HG02840 (cell line): ENCODE results near the gene MET.
"Not testable (repeated sequence)": the region's sequence is repeated elsewhere in the genome, so short reads cannot be mapped to it uniquely, and the experiment has no call there.

Source experiments
- ATAC-seq: cut with Tn5 transposase; IDR thresholded peaks from one replicate; pipeline ENCODE4 v1.9.1; 2021; ENCODE audit warnings: mild to moderate bottlenecking, moderate library complexity, moderate number of reproducible peaks; ENCODE audit not compliant: unreplicated experiment, low FRiP score

Gene MET

DNA sequence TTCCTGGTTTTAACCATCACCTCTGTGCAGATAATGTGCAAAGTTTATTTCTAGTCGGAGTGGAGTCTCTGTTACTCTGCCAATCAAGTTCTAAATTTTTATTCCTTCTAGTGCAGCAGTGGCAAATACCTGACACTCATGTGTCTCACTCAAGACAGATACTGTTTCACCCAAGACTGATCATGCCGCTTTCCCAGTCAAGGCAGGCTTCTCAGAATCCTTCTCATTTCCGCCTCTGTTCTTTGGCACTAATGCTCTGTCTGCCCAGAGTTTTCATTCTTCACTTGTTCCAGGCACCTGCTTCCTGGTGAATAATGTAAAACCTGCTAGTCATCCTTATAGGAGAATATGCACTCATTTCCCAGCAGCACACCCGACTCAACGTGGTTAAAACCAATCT, 24.7 kb downstream of the MET start:
- no peak for ATAC-seq

GRCh38 chr7:116697152-116697551, 25.2 kb downstream of the MET start:
- ATAC-seq = no peak

GRCh38 chr7:116697761-116698160, 25.8 kb downstream of the MET start:
- no peak for ATAC-seq

DNA sequence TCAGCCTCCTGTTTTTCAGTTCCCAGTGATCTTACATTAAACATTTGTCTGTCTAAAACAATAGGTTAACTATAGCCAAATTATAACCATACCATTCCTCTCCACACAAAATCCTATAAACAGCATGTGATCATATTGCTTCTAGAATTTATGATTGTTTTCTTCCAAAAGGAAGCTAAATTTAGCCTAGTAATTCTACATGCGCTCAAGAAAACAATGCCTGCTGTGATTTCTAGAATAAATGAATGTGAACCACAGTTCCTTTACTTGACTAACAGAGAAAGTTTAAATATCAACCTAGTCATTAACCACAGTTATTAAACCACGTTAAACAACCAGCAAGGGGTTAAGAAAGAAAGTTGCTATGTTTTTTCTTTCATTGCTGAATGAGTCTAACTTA, 26.4 kb downstream of the MET start:
- no peak for ATAC-seq

GRCh38 chr7:116698930-116699721, 27.1 kb downstream of the MET start:
- ATAC-seq = no peak

- no peak for ATAC-seq
These were observed 27.7 kb downstream of the MET start for GRCh38 chr7:116699722-116700120.

DNA sequence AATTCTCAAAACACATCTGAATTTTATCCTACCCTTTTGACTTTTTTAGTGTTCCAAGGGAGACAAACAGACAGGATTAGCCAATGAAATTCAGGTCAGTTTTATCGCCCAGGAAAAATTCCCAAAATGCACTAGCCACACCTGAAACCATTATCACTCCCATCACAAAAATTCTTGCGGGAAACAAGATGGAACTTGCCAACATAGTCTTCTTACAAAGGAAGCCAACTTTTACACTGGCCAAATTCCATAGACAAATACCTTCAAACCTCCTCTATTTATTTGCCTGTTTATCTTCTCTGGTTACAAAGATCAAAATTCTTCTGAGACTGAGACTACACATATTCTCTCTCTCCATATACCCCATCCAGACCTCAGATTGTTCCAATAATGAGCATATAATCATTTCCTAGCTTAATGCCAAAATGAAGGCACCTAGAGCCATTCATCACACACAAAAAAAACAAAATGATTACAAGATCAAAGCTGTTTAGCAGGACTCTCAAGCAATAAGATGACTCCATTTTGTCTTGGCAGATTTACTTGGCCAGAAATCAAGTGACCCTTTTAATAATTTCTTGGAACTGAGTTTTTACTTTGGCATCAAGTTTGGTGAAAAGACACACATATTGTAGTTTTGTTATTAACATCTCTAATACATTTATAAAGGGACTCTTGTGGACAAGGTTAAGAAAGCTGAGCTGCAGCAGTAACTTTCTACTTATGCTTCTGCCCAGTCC, 30.2 kb downstream of the MET start:
- ATAC-seq = no peak

DNA sequence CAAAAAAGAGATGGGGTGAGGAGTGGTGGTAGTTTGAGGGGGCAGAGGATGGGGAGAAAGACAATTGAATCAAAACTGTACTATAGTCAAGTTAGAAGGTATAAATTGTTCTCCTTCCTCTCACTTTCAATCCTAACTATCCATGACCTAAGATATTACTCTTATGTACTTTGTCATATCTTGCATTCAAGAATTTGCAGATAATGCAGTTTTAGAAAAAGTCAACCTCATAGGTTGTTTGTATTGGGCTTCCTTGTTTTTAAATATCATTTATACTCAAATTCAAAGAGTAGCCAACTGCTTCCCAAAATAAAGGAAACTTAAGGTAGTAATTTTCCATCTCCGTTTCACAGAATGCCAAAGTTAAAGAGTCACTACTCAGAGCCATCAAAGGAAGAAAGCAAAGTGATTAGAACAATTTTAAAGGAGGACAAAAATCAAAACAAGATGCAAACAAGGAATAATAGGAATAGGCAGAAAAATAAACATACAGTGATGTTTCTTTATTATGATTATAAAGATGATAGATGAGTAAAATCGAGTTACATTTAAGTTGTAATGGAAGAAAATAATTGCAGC, 32.7 kb downstream of the MET start:
- ATAC-seq = no peak

DNA sequence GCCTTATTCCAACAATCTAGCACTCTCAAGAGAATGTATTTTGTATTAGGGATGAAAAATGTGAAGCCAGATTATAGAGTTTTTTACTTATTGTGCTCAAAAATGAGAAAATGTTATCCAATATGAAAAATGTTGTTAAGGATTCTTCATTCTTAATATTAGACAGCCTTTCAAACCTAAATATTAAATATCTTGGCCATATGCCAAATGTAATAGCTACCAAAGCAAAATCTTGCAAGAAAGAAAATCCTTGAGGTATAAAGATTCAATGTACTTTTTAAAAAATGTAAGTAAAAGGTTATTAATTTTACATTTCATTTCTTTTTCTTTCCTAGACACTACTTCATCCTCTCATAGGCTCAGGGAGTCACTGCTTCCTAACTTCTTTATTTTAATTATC, 33.4 kb downstream of the MET start:
- no peak for ATAC-seq

- no peak for ATAC-seq
These were observed 34.7 kb downstream of the MET start for GRCh38 chr7:116706668-116707126.

DNA sequence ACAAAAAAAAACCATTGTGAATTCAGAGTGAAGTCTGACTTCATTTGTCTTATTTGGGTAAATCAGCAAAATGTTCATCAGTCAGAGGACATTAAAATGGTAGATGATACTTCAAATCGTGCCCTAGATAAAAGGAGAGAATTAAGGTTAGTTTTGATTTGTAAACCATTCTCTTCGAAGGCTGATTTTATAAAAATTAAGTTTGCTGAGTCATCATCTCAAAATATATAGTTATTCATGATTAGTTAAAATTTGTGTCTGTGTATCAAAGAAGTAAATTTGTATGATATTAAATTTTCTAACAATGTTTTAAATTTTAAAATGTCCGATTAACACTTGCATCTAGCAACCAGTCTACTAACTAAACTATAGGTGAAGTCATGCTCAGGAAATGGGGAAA, 35.3 kb downstream of the MET start:
- no peak for ATAC-seq

GRCh38 chr7:116708248-116708647, 36.3 kb downstream of the MET start:
- no peak for ATAC-seq

DNA sequence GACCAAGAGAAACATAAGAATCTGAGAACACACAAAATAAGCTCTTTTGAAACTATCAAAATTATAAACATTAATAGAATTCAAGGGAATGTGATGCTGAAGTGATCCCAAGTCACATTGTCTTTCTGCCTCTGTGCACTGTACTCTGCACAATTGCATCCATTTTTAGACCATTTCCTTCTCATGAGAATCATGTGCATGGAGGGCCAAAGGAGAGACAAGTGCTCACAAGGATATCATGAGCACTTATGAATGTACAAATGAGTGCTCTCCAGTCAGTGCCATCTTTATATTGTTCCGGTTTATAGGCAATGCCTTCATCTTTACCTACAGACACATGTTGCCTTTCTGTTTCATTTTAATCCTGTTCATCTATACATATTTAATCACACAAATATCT, 36.9 kb downstream of the MET start:
- ATAC-seq = no peak

- no peak for ATAC-seq
These were observed 37.3 kb downstream of the MET start for GRCh38 chr7:116709336-116709735.

DNA sequence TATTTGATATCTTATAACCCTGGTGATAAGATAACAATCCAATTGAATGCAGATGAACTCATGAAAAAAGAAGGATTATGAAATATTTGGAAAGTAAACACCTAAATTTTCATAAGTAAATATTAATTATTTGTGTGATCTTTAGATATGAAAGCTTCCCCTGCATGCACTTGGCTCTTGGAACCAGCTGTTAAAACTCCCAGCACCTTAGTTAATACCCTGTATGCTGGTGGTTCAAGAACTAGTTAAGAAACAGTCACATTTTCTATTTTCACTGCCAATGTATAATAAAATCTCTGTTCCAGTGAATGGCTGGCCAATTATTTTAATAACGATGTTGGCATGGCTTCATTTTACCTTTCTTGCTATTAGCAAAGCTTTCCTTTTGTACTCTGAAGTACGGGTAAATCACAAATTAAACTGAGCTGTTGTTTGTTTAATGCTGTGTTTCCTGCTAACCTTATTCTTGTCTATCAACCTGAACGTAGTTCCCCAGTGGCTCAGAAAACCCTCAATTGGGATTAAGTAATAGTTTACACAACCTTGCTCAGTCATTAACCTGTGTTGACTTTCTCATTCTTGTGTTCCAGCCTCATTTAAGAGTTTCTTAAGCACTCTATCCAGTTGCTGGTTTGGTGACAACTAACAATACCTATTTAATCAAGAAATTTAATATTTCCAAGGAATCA, 38.9 kb downstream of the MET start:
- no peak for ATAC-seq

- ATAC-seq = no peak
These were observed 39.8 kb downstream of the MET start for GRCh38 chr7:116711790-116712189.

GRCh38 chr7:116713500-116713899, 41.5 kb downstream of the MET start:
- no peak for ATAC-seq

DNA sequence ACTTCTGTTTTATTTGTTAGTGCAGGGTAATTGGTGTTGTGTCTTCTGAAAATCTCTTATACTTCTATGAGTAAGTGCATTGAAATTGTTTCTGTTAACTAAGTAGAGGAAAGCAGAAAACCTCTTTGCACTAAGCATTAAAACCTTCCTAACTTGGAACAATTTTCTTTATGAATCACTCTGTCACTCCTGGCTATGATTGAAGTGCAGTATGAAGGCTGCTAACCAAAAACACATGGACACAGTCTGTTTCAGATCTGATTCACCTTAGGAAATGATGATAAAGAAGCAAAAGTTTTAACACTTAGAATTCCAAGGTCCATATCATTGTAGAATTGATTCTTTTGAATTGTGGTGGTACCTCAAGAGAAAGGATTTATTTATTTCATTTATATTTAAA, 41.9 kb downstream of the MET start:
- no peak for ATAC-seq

DNA sequence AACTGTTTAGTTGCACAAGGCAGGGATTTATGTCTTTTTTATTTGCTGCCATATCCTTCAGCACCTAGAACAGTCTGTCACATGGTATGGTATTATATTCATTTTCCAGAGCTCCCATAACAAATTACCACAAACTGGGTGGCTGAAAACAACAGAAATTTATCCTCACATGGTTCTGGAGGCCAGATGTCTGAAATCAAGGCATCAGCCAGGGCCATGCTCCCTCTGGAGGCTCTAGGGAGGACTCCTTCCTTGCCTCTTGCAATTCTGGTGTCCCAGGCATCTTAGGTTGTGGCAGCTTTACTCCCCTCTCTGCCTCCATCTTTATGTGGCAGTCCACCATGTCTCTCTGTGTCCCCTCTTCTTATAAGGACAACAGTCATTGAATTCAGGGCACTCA, 43.1 kb downstream of the MET start:
- ATAC-seq = no peak

DNA sequence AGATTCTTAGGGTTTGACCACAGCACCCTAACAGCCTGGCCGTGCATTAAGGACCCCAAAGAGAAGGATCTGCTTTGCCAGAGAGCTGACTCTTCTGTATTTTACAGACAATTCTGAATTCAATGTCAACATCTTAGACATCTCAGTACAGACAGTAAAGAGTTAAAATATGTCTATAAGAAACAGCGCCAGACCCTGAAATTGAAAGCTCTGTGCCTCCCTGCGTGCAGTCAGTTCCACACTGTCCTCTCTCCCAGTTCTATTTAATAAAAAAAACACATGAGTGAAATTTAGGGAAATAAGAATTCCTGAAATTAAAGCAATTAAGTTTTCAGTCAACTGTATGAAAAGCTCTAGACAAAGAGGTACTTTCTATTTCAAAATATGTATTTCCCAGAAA, 45.1 kb downstream of the MET start:
- ATAC-seq = no peak

DNA sequence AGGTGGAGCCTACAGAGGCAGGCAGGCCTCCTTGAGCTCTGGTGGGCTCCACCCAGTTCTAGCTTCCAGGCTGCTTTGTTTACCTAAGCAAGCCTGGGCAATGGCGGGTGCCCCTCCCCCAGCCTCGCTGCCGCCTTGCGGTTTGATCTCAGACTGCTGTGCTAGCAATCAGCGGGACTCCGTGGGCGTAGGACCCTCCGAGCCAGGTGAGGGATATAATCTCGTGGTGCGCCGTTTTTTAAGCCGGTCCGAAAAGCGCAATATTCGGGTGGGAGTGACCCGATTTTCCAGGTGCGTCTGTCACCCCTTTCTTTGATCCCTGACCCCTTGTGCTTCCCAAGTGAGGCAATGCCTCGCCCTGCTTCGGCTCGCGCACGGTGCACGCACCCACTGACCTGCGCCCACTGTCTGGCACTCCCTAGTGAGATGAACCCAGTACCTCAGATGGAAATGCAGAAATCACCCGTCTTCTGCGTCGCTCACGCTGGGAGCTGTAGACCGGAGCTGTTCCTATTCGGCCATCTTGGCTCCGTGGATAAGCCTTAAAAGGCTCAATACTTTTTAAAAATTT, 52.0 kb downstream of the MET start:
- ATAC-seq = not testable (repeated sequence)
